ENCODE results near the gene UTP25. TPM values are rescaled to one million over a fixed set of nuclear protein-coding genes. Genes with fewer than 3 reads are reported as not detected.

Gene UTP25
- polyA plus RNA-seq, 1 donor (not counting 4 experiments of a cell fraction or from before 2014, with no cell fraction given), result 13.3 TPM

- TF ChIP-seq EZH2 (IDR thresholded peaks at IDR 0.05; ENCODE audit: low read length) (no peak), CTCF (optimal IDR thresholded peaks at IDR 0.05 in 1 of 3, IDR thresholded peaks at IDR 0.05 in 1 of 3, conservative IDR thresholded peaks at IDR 0.05 in 1 of 3; ENCODE audit: extremely low read depth in 1 of 3, insufficient read depth in 2 of 3, low read length in 3 of 3) (peak; percentile 47 to 64 (median 49))
- dilution Hi-C loops (cut with MboI; ENCODE audit: extremely low pct_ligation_motif_present, low sequenced_read_pairs), result no loop called here
- FAIRE-seq (peak; percentile 84), DNase-seq (ENCODE audit: low read depth, low spot score) (no peak)
- H3K4me2 ChIP-seq (ENCODE audit: control insufficient read depth, extremely low read depth, insufficient read depth, low read depth, low read length), result peak overlapping the region; percentile 7
- H3K36me3 ChIP-seq (ENCODE audit: control insufficient read depth in 2 of 2, extremely low read depth in 1 of 2, insufficient read depth in 2 of 2, low read length in 2 of 2), result peaks cover 41 to 75% of the 10 kb centered on the region in 2 experiments
- H4K20me1 ChIP-seq (ENCODE audit: control insufficient read depth, extremely low read depth, insufficient read depth, low read length), result peaks cover 57% of the 10 kb centered on the region
- H3K79me2 ChIP-seq (ENCODE audit: control insufficient read depth, insufficient read depth, low read length), result peaks cover 95% of the 10 kb centered on the region
- no peaks in the 10 kb centered on the region for H3K27me3 ChIP-seq (ENCODE audit: control insufficient read depth, extremely low read depth, insufficient read depth, low read length)
- H2AFZ ChIP-seq (ENCODE audit: control insufficient read depth, low read length), result no peak overlapping the region
- H3K9me1 ChIP-seq (ENCODE audit: control insufficient read depth, extremely low read depth, insufficient read depth, low read length), result peaks cover 2% of the 10 kb centered on the region
- peaks cover 49% of the 10 kb centered on the region for H3K4me1 ChIP-seq (ENCODE audit: control insufficient read depth, extremely low read depth, insufficient read depth, low read length)
- peak overlapping the region; percentile 30 for H3K9ac ChIP-seq (ENCODE audit: control insufficient read depth, extremely low read depth, insufficient read depth, low read length)
- no peak overlapping the region for H3K4me3 ChIP-seq (ENCODE audit: control insufficient read depth in 2 of 3, extremely low read depth in 1 of 3, insufficient read depth in 2 of 3, low read depth in 1 of 3, low read length in 3 of 3)
- no peaks in the 10 kb centered on the region for H3K9me3 ChIP-seq (ENCODE audit: control insufficient read depth, low read depth, low read length)
- peak overlapping the region; percentile 36 for H3K27ac ChIP-seq (ENCODE audit: control insufficient read depth, insufficient read depth, low read length)
These were observed 29.7 kb upstream of the UTP25 start for GRCh38 chr1:209797978-209798639.

DNA sequence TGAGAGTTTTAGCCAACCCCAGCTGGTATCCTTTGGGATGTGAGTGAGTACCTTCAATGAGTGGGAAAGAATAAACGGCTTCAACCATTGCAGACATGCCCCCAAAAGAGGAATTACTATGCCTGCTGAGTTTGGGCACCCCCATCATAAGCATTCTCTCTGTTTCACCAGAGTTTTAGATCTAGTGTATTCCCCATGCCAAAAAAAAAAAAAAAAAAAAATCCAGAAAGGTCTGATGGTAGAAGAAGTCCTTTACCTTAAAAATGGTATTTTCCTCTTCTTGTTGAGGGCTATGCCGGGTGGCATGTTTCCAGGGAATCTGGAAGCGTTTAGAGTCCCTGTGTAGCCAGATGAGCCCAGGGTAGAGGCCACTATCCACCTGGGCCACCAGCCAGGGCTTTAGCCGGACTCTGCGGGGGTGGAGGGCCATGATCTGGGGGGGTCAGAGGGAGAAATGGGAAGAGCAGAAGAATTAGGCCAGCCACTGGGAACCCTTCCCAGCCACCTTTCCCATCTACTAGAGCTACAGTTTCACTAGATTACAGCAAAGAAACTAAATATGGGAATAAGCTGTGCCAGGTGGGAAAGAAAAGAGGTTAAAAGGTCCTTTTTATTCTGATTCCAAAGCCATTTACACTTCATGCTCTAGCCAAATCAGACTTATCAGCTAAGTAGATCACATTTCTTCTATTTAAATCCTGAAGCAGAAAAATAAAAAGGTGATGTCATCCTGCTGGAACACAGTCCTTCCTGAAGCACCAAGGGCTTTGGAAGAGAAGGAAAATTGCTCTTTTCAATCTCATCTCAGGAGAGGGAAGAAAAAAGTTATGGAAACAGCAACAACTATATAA lies 26.6 kb upstream of the UTP25 start:
- Histone ChIP-seq H3K9me3 (ENCODE audit: control insufficient read depth, low read depth, low read length) (no peaks in the 10 kb centered on the region), H3K4me1 (ENCODE audit: control insufficient read depth, extremely low read depth, insufficient read depth, low read length) (peaks cover 52% of the 10 kb centered on the region), H3K79me2 (ENCODE audit: control insufficient read depth, insufficient read depth, low read length) (peaks cover 96% of the 10 kb centered on the region), H3K27ac (ENCODE audit: control insufficient read depth, insufficient read depth, low read length) (peak overlapping the region; percentile 99), H3K4me3 (ENCODE audit: control insufficient read depth in 2 of 3, extremely low read depth in 1 of 3, insufficient read depth in 2 of 3, low read depth in 1 of 3, low read length in 3 of 3) (peak overlapping the region; percentile 26 to 90 (median 81)), H4K20me1 (ENCODE audit: control insufficient read depth, extremely low read depth, insufficient read depth, low read length) (peaks cover 67% of the 10 kb centered on the region), H2AFZ (ENCODE audit: control insufficient read depth, low read length) (no peak overlapping the region), H3K4me2 (ENCODE audit: control insufficient read depth, extremely low read depth, insufficient read depth, low read depth, low read length) (peak overlapping the region; percentile 67), H3K9ac (ENCODE audit: control insufficient read depth, extremely low read depth, insufficient read depth, low read length) (peak overlapping the region; percentile 100), H3K36me3 (ENCODE audit: control insufficient read depth in 2 of 2, extremely low read depth in 1 of 2, insufficient read depth in 2 of 2, low read length in 2 of 2) (peaks cover 41 to 65% of the 10 kb centered on the region in 2 experiments), H3K27me3 (ENCODE audit: control insufficient read depth, extremely low read depth, insufficient read depth, low read length) (no peaks in the 10 kb centered on the region), H3K9me1 (ENCODE audit: control insufficient read depth, extremely low read depth, insufficient read depth, low read length) (peaks cover 2% of the 10 kb centered on the region)
- no peak for TF ChIP-seq EZH2 (IDR thresholded peaks at IDR 0.05; ENCODE audit: low read length)
- no peak for TF ChIP-seq CTCF (optimal IDR thresholded peaks at IDR 0.05 in 1 of 3, IDR thresholded peaks at IDR 0.05 in 1 of 3, conservative IDR thresholded peaks at IDR 0.05 in 1 of 3; ENCODE audit: extremely low read depth in 1 of 3, insufficient read depth in 2 of 3, low read length in 3 of 3)
- dilution Hi-C loops (cut with MboI; ENCODE audit: extremely low pct_ligation_motif_present, low sequenced_read_pairs), result no loop called here
- DNase-seq (ENCODE audit: low read depth, low spot score) (no peak), FAIRE-seq (no peak)
